ENCODE data around the gene GHR.

GHR gene

GRCh38 chr5:42545038-42545437, 121.8 kb downstream of the GHR start:
- no peak overlapping the region for H3K4me3 ChIP-seq (ENCODE audit: low read depth, low read length)
- no peaks in the 10 kb centered on the region for H3K27me3 ChIP-seq (ENCODE audit: insufficient read depth, low read length)
- peaks cover 16% of the 10 kb centered on the region for H3K4me1 ChIP-seq (ENCODE audit: control insufficient read depth, insufficient read depth, low read length, unreplicated experiment)
- H3K79me2 ChIP-seq (ENCODE audit: control insufficient read depth, insufficient read depth, low read length, unreplicated experiment): no peaks in the 10 kb centered on the region
- H3K36me3 ChIP-seq (ENCODE audit: insufficient read depth, low read length): no peaks in the 10 kb centered on the region
- no peak overlapping the region for H2AFZ ChIP-seq (ENCODE audit: low read length, unreplicated experiment)
- no peak overlapping the region for H3K27ac ChIP-seq (ENCODE audit: low read depth, low read length)

GRCh38 chr5:42547141-42547540, 123.9 kb downstream of the GHR start:
- peaks cover 16% of the 10 kb centered on the region for H3K4me1 ChIP-seq (ENCODE audit: control insufficient read depth, insufficient read depth, low read length, unreplicated experiment)
- H3K4me3 ChIP-seq (ENCODE audit: low read depth, low read length): no peak overlapping the region
- H3K27me3 ChIP-seq (ENCODE audit: insufficient read depth, low read length): no peaks in the 10 kb centered on the region
- no peaks in the 10 kb centered on the region for H3K79me2 ChIP-seq (ENCODE audit: control insufficient read depth, insufficient read depth, low read length, unreplicated experiment)
- H3K36me3 ChIP-seq (ENCODE audit: insufficient read depth, low read length): no peaks in the 10 kb centered on the region
- no peak overlapping the region for H3K27ac ChIP-seq (ENCODE audit: low read depth, low read length)
- no peak overlapping the region for H2AFZ ChIP-seq (ENCODE audit: low read length, unreplicated experiment)

- peaks cover 16% of the 10 kb centered on the region for H3K4me1 ChIP-seq (ENCODE audit: control insufficient read depth, insufficient read depth, low read length, unreplicated experiment)
- no peak overlapping the region for H3K27ac ChIP-seq (ENCODE audit: low read depth, low read length)
- no peak overlapping the region for H2AFZ ChIP-seq (ENCODE audit: low read length, unreplicated experiment)
- H3K4me3 ChIP-seq (ENCODE audit: low read depth, low read length): no peak overlapping the region
- no peaks in the 10 kb centered on the region for H3K36me3 ChIP-seq (ENCODE audit: insufficient read depth, low read length)
- H3K79me2 ChIP-seq (ENCODE audit: control insufficient read depth, insufficient read depth, low read length, unreplicated experiment): no peaks in the 10 kb centered on the region
- no peaks in the 10 kb centered on the region for H3K27me3 ChIP-seq (ENCODE audit: insufficient read depth, low read length)
Measured at GRCh38 chr5:42547894-42548293, 124.7 kb downstream of the GHR start.

- Histone ChIP-seq H3K27ac (ENCODE audit: low read depth, low read length) (no peak overlapping the region), H3K79me2 (ENCODE audit: control insufficient read depth, insufficient read depth, low read length, unreplicated experiment) (no peaks in the 10 kb centered on the region), H3K4me3 (ENCODE audit: low read depth, low read length) (no peak overlapping the region), H3K27me3 (ENCODE audit: insufficient read depth, low read length) (no peaks in the 10 kb centered on the region), H3K4me1 (ENCODE audit: control insufficient read depth, insufficient read depth, low read length, unreplicated experiment) (peaks cover 5% of the 10 kb centered on the region), H3K36me3 (ENCODE audit: insufficient read depth, low read length) (no peaks in the 10 kb centered on the region), H2AFZ (ENCODE audit: low read length, unreplicated experiment) (no peak overlapping the region)
Measured at GRCh38 chr5:42552597-42552996, 129.4 kb downstream of the GHR start.

- Histone ChIP-seq H3K79me2 (ENCODE audit: control insufficient read depth, insufficient read depth, low read length, unreplicated experiment) (no peaks in the 10 kb centered on the region), H3K36me3 (ENCODE audit: insufficient read depth, low read length) (no peaks in the 10 kb centered on the region), H3K4me1 (ENCODE audit: control insufficient read depth, insufficient read depth, low read length, unreplicated experiment) (no peaks in the 10 kb centered on the region), H2AFZ (ENCODE audit: low read length, unreplicated experiment) (no peak overlapping the region), H3K27ac (ENCODE audit: low read depth, low read length) (no peak overlapping the region), H3K4me3 (ENCODE audit: low read depth, low read length) (no peak overlapping the region), H3K27me3 (ENCODE audit: insufficient read depth, low read length) (no peaks in the 10 kb centered on the region)
Measured at GRCh38 chr5:42553461-42553860, 130.2 kb downstream of the GHR start.

GRCh38 chr5:42555010-42555409, 131.8 kb downstream of the GHR start:
- Histone ChIP-seq H3K4me3 (ENCODE audit: low read depth, low read length) (no peak overlapping the region), H3K4me1 (ENCODE audit: control insufficient read depth, insufficient read depth, low read length, unreplicated experiment) (no peaks in the 10 kb centered on the region), H2AFZ (ENCODE audit: low read length, unreplicated experiment) (no peak overlapping the region), H3K36me3 (ENCODE audit: insufficient read depth, low read length) (no peaks in the 10 kb centered on the region), H3K27me3 (ENCODE audit: insufficient read depth, low read length) (no peaks in the 10 kb centered on the region), H3K79me2 (ENCODE audit: control insufficient read depth, insufficient read depth, low read length, unreplicated experiment) (no peaks in the 10 kb centered on the region), H3K27ac (ENCODE audit: low read depth, low read length) (no peak overlapping the region)

- Histone ChIP-seq H3K4me1 (ENCODE audit: control insufficient read depth, insufficient read depth, low read length, unreplicated experiment) (no peaks in the 10 kb centered on the region), H3K79me2 (ENCODE audit: control insufficient read depth, insufficient read depth, low read length, unreplicated experiment) (no peaks in the 10 kb centered on the region), H3K36me3 (ENCODE audit: insufficient read depth, low read length) (no peaks in the 10 kb centered on the region), H3K27me3 (ENCODE audit: insufficient read depth, low read length) (no peaks in the 10 kb centered on the region), H2AFZ (ENCODE audit: low read length, unreplicated experiment) (no peak overlapping the region), H3K27ac (ENCODE audit: low read depth, low read length) (no peak overlapping the region), H3K4me3 (ENCODE audit: low read depth, low read length) (no peak overlapping the region)
Measured at GRCh38 chr5:42555797-42556196, 132.6 kb downstream of the GHR start.

- Histone ChIP-seq H3K4me1 (ENCODE audit: control insufficient read depth, insufficient read depth, low read length, unreplicated experiment) (no peaks in the 10 kb centered on the region), H3K4me3 (ENCODE audit: low read depth, low read length) (no peak overlapping the region), H3K27me3 (ENCODE audit: insufficient read depth, low read length) (no peaks in the 10 kb centered on the region), H3K36me3 (ENCODE audit: insufficient read depth, low read length) (no peaks in the 10 kb centered on the region), H3K79me2 (ENCODE audit: control insufficient read depth, insufficient read depth, low read length, unreplicated experiment) (no peaks in the 10 kb centered on the region), H3K27ac (ENCODE audit: low read depth, low read length) (no peak overlapping the region), H2AFZ (ENCODE audit: low read length, unreplicated experiment) (no peak overlapping the region)
Measured at GRCh38 chr5:42557689-42558088, 134.4 kb downstream of the GHR start.

GRCh38 chr5:42561656-42562055, 138.4 kb downstream of the GHR start:
- Histone ChIP-seq H2AFZ (ENCODE audit: low read length, unreplicated experiment) (no peak overlapping the region), H3K4me3 (ENCODE audit: low read depth, low read length) (no peak overlapping the region), H3K27ac (ENCODE audit: low read depth, low read length) (no peak overlapping the region), H3K79me2 (ENCODE audit: control insufficient read depth, insufficient read depth, low read length, unreplicated experiment) (no peaks in the 10 kb centered on the region), H3K4me1 (ENCODE audit: control insufficient read depth, insufficient read depth, low read length, unreplicated experiment) (no peaks in the 10 kb centered on the region), H3K36me3 (ENCODE audit: insufficient read depth, low read length) (no peaks in the 10 kb centered on the region), H3K27me3 (ENCODE audit: insufficient read depth, low read length) (no peaks in the 10 kb centered on the region)

GRCh38 chr5:42564689-42565356, 141.6 kb downstream of the GHR start:
- no peak overlapping the region for H3K4me3 ChIP-seq (ENCODE audit: low read depth, low read length)
- H3K27ac ChIP-seq (ENCODE audit: low read depth, low read length): no peak overlapping the region
- H2AFZ ChIP-seq (ENCODE audit: low read length, unreplicated experiment): no peak overlapping the region
- no peaks in the 10 kb centered on the region for H3K36me3 ChIP-seq (ENCODE audit: insufficient read depth, low read length)
- H3K79me2 ChIP-seq (ENCODE audit: control insufficient read depth, insufficient read depth, low read length, unreplicated experiment): no peaks in the 10 kb centered on the region
- no peaks in the 10 kb centered on the region for H3K4me1 ChIP-seq (ENCODE audit: control insufficient read depth, insufficient read depth, low read length, unreplicated experiment)
- H3K27me3 ChIP-seq (ENCODE audit: insufficient read depth, low read length): no peaks in the 10 kb centered on the region

GRCh38 chr5:42566652-42567295, 143.5 kb downstream of the GHR start:
- no peak overlapping the region for H3K4me3 ChIP-seq (ENCODE audit: low read depth, low read length)
- no peaks in the 10 kb centered on the region for H3K79me2 ChIP-seq (ENCODE audit: control insufficient read depth, insufficient read depth, low read length, unreplicated experiment)
- no peaks in the 10 kb centered on the region for H3K36me3 ChIP-seq (ENCODE audit: insufficient read depth, low read length)
- H2AFZ ChIP-seq (ENCODE audit: low read length, unreplicated experiment): no peak overlapping the region
- H3K27ac ChIP-seq (ENCODE audit: low read depth, low read length): no peak overlapping the region
- peaks cover 7% of the 10 kb centered on the region for H3K4me1 ChIP-seq (ENCODE audit: control insufficient read depth, insufficient read depth, low read length, unreplicated experiment)
- no peaks in the 10 kb centered on the region for H3K27me3 ChIP-seq (ENCODE audit: insufficient read depth, low read length)

Data from ACC112 (cell line).